Measurements from ENCODE around the gene ICAM3.
"Not testable (repeated sequence)": the region's sequence is repeated elsewhere in the genome, so short reads cannot be mapped to it uniquely, and the experiment has no call there.

Gene ICAM3, protein sequence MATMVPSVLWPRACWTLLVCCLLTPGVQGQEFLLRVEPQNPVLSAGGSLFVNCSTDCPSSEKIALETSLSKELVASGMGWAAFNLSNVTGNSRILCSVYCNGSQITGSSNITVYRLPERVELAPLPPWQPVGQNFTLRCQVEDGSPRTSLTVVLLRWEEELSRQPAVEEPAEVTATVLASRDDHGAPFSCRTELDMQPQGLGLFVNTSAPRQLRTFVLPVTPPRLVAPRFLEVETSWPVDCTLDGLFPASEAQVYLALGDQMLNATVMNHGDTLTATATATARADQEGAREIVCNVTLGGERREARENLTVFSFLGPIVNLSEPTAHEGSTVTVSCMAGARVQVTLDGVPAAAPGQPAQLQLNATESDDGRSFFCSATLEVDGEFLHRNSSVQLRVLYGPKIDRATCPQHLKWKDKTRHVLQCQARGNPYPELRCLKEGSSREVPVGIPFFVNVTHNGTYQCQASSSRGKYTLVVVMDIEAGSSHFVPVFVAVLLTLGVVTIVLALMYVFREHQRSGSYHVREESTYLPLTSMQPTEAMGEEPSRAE

DNA sequence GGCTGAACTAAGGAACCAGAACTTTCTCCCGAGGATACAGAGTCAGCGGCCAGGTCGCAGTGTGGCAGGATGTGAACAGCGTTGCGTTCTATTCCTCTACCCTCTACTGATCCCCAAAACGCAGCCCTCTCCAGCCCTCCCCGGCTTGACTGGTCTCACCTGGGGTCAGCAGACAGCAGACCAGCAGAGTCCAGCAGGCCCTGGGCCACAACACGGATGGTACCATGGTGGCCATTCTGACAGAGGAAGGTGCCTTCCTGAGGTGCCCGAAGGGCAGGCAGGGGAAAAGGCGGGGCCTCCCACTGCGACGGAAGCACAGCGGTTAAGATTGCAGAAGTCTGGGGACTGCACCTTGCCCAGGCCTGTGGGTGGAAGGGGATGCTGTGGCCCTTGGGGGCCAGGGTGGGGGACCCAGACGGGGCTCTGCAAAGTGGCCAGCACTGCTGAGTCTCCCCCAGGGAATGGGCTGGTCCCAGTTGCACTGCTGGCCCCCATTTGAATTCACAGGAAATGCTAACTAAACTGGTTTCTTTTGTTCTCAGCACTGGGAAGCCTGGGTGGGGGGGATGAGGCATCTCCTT lies at the start of gene ICAM3:
TSS of gene ICAM3 (minus strand) at position 245 of the 581 bp plus-strand sequence. CDS start at position 235, 10 bp downstream.
- DNase-seq (ENCODE audit: insufficient read length, low spot score) = peak; percentile 67
- FAIRE-seq = peak; percentile 90

- FAIRE-seq (peak; percentile 98), DNase-seq (ENCODE audit: insufficient read length, low spot score) (no peak)
These were observed 49.5 kb upstream of the ICAM3 start for GRCh38 chr19:10388957-10389356.

DNA sequence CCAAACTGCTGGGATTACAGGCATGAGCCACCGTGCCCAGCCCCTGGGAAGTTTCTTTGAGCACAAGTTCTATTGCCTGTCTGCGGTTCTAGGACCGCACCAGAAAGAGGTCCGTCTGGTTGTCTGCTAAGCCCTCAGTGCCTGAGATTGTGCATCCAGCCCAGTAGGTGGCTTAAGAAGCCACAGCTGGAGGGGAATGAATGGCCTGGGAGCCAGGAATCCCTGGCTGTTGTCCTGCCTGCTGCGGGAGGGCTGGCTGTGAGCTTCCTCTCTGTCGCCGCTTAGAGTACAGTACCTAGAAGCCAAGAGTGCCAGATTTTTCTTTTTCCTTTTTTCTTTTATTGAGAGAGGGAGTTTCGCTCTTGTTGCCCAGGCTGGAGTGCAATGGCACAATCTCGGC lies 45.2 kb upstream of the ICAM3 start:
- FAIRE-seq = no peak

GRCh38 chr19:10383223-10383499 lies 43.7 kb upstream of the ICAM3 start:
- not testable (repeated sequence) for FAIRE-seq; DNase-seq (ENCODE audit: insufficient read length, low spot score)

More for the DNA sequence above, 45.2 kb upstream of the ICAM3 start:
- DNase-seq (ENCODE audit: insufficient read length, low spot score) = no peak

DNA sequence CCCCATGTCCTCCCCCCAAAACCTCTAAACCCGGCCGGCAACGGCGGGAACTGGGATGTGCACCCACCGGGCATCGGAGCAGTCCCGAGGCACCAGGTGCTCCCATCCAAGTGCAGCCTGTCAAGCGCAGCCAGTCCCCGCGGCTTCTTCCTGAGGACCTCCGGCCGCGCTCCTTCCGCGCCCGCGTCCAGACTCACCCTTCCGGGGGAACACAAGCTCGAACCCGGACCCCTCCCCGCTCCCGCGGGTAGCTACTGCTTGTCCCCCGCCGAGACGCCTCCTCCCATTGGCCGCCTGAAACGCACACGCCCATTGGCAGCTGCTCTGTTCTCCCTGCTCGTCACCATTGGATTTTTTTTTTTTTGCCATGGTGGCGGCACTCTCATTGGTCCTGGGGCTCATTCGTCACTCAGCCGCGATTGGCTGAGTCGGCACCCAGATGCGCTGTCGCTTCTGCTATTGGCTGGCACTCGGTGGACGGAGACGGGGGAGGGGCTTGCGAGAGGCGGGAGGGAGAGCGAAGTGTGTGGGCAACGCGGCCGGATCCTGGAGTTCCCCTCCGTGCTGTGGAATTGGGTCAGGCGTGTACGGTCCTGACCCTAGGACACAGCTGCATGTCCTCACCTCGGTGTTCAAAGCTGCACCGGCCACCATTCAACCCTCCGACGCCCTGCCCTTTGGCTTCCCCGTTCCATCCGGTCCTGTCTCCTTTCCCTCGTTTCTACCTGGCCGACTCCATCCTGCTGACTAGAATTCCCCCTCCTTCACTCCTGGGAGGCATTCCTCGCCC lies 41.1 kb upstream of the ICAM3 start, which contains the start of gene TYK2:
TSS of gene TYK2 (minus strand) at position 260 of the 790 bp plus-strand sequence. CDS start 2,166 bp downstream, outside the sequence.
- DNase-seq (ENCODE audit: insufficient read length, low spot score) (peak; percentile 99), FAIRE-seq (peak; percentile 99)

DNA sequence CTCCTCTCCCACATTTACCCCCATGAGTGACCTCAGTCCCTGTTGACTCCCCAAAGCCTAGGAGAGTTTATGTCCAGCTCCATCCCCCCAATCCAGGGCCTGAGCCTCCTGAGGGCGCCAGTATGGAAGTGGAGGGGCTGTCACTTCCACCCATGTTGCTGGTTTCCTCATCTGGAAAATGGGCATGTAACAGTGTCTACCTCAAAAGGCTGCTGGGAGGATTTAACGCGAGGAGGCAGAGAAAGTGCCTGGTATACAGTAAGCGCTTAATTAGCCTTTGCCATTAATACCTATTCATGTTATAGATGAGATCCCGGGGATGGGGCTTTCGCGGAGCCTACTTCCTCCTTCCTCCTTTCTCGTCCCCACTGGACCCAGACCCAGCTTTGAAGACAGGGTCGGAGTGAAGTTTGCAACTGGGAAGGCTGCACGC lies 40.5 kb upstream of the ICAM3 start:
- FAIRE-seq = peak; percentile 54

GRCh38 chr19:10378124-10378523 lies 38.7 kb upstream of the ICAM3 start:
- DNase-seq (ENCODE audit: insufficient read length, low spot score) (no peak), FAIRE-seq (no peak)

More for the DNA sequence above, 40.5 kb upstream of the ICAM3 start:
- no peak for DNase-seq (ENCODE audit: insufficient read length, low spot score)

- not testable (repeated sequence) for DNase-seq (ENCODE audit: insufficient read length, low spot score); FAIRE-seq
These were observed 37.8 kb upstream of the ICAM3 start for GRCh38 chr19:10377140-10377640.

- FAIRE-seq = no peak
- no peak for DNase-seq (ENCODE audit: insufficient read length, low spot score)
These were observed 35.5 kb upstream of the ICAM3 start for GRCh38 chr19:10374931-10375330.

GRCh38 chr19:10372690-10373089 lies 33.3 kb upstream of the ICAM3 start:
- DNase-seq (ENCODE audit: insufficient read length, low spot score) (no peak), FAIRE-seq (no peak)

- no peak for DNase-seq (ENCODE audit: insufficient read length, low spot score)
These were observed 28.8 kb upstream of the ICAM3 start for GRCh38 chr19:10368101-10368803.

DNA sequence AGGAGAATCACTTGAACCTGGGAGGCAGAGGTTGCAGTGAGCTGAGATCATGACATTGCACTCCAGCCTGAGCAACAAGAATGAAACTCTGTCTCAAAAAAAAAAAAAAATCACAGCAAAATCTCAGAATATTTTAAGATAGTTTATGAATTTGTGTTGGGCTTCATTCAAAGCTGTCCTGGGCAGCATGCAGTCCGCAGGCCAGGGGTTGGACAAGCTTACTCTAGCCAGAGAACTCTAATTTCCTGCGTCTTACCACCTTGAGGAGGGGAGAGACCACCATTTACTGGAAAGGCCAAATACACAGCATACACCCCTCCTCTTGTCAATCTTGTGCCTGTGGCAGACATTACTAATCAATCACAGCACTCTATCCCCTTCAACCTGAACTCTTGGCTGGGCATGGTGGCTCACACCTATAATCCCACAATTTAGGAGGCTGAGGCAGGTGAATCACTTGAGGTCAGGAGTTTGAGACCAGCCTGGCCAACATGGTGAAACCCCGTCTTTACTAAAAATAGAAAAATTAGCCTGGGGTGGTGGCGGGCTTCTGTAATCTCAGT lies 27.6 kb upstream of the ICAM3 start:
- not testable (repeated sequence) for DNase-seq (ENCODE audit: insufficient read length, low spot score); FAIRE-seq

More at GRCh38 chr19:10368101-10368803, 28.8 kb upstream of the ICAM3 start:
- FAIRE-seq = no peak

GRCh38 chr19:10365518-10365917 lies 26.1 kb upstream of the ICAM3 start:
- DNase-seq (ENCODE audit: insufficient read length, low spot score) (no peak), FAIRE-seq (no peak)

DNA sequence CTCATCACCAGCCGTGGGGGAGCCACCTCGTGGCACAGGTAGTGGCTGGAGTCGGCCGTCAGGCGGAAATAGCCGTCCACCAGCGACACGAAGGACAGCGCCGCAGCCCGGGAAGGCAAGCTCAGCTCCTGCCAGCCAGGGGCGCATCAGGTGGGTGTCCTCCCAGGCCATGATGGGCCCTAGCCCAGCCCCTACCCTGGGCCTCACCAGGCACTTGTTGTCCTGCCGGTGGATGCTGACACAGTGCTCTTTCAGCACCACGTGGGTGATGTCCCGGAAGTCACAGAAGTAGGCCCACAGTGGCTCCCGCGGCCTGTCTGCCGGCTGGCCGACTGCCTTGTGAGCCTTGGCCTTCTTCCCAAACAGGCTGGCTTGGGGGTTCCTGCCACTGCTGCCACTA lies 25.2 kb upstream of the ICAM3 start:
- FAIRE-seq = no peak
- DNase-seq (ENCODE audit: insufficient read length, low spot score) = no peak

DNA sequence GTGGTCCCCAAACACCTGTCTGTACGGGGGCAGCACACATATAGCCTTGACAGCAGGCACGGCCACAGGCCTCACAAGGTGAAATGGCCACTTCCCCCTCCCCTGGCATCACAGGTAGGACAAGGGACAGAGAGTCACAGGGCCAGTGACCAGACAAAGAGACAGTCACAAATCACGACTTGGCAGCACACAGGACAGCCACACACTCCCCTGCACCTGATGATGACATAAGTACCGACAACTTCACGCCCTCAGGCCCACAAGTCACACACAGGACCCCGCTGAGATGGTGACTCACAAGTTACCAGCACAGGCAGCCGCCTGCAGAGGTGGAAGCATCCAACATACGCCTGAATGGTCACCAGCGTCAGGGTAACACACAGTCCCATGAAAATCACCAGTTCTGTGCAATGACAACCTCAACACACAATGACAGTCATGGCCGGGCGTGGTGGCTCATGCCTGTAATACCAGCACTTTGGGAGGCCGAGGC lies 24.4 kb upstream of the ICAM3 start:
- FAIRE-seq (no peak), DNase-seq (ENCODE audit: insufficient read length, low spot score) (no peak)

DNA sequence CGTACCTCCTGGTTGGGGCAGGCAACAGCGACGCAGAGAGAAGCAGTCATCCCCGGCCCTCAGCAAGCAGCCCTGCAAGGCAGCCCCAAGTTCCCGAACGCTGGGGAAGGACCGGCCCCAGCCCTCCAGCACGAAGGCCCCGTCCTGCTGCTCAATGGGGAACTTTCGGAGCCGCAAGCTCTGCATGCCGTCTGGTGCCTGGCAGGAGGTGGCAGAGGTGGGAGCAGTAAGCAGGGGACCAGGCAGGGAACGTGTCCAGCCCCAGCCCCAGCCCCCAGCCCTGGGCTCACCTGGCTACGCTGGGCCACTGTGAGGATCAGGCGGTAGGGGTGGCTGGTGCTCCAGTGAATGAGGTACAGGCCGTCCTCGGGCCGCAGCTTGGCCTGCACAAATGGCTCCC lies 22.8 kb upstream of the ICAM3 start:
- no peak for DNase-seq (ENCODE audit: insufficient read length, low spot score)
- no peak for FAIRE-seq

GRCh38 chr19:10361569-10362011 lies 22.2 kb upstream of the ICAM3 start:
- DNase-seq (ENCODE audit: insufficient read length, low spot score) = no peak
- no peak for FAIRE-seq

DNA sequence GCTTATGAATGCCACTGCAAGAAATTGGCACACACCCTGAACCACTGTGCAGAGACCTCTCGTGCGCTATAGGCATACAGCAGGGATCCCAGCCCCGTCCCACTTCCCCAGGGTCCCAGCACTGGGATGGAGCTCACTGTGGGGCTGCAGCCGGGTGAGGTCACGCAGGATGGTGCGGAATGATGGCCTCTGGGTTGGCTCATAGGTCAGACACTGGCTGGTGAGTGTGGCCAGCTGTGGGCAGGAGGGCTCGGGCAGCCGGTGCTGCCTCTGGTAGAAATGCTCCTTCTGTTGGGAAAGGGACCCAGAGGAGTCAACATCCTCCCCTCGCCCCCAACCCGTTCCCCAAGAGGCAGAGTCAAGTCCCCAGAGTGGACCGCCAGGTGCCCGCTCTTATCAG lies 17.0 kb upstream of the ICAM3 start:
- FAIRE-seq (no peak), DNase-seq (ENCODE audit: insufficient read length, low spot score) (no peak)

GRCh38 chr19:10353793-10354391 lies 14.5 kb upstream of the ICAM3 start:
- FAIRE-seq (no peak), DNase-seq (ENCODE audit: insufficient read length, low spot score) (no peak)

All from GM19239 (cell line).